Measurements from ENCODE around the gene MRPL17.

DNA sequence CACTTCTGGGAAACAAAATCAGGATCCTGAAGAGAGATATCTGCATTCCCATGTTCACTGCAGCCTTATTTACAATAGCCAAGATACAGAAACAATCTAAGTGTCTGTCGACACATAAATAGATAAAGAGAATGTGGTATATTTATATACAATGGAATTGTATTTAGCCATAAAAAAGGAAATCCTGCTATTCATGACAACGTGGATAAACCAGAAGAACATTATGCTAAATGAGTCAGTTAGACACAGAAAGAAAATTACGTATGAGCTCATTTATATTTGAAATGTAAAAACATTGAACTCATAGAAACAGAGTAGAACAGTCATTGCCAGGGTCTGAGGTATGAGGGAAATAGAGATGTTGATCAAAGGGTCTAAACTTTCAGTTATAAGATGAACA, 6.1 kb downstream of the MRPL17 start:
- TF ChIP-seq, protein P1, sequence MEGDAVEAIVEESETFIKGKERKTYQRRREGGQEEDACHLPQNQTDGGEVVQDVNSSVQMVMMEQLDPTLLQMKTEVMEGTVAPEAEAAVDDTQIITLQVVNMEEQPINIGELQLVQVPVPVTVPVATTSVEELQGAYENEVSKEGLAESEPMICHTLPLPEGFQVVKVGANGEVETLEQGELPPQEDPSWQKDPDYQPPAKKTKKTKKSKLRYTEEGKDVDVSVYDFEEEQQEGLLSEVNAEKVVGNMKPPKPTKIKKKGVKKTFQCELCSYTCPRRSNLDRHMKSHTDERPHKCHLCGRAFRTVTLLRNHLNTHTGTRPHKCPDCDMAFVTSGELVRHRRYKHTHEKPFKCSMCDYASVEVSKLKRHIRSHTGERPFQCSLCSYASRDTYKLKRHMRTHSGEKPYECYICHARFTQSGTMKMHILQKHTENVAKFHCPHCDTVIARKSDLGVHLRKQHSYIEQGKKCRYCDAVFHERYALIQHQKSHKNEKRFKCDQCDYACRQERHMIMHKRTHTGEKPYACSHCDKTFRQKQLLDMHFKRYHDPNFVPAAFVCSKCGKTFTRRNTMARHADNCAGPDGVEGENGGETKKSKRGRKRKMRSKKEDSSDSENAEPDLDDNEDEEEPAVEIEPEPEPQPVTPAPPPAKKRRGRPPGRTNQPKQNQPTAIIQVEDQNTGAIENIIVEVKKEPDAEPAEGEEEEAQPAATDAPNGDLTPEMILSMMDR (conservative IDR thresholded peaks at IDR 0.05 in 1 of 2, IDR thresholded peaks at IDR 0.05 in 1 of 2; ENCODE audit: low read depth in 1 of 2, low read length in 2 of 2): no peak
- TF ChIP-seq EZH2 (IDR thresholded peaks at IDR 0.05; ENCODE audit: low read length, missing control alignments): no peak

All from fibroblast of lung (primary cell).